B cell (primary cell): ENCODE results near the gene NME7. TPM values are rescaled to one million over a fixed set of nuclear protein-coding genes. Genes with fewer than 3 reads are reported as not detected.
A peak's percentile ranks its signal among the peaks of the same experiment; 100 is the strongest.

ENCODE experiments used
- ATAC-seq: fragments of 200-7000 bp; cut with Tn5 transposase; one replicate; pipeline ENCODE4 v1.10.0; 2021; ENCODE audit warnings: low read depth, mild to moderate bottlenecking, moderate number of reproducible peaks, moderate library complexity
- CTCF ChIA-PET: fragments of 350-600 bp; sonication (Branson Sonifier 250); formaldehyde crosslinking; loops from one replicate; lab custom pipeline; 2021; ENCODE audit warnings: antibody characterized with exemption, inconsistent platforms; lab: Charles Lee
- POLR2A ChIA-PET: fragments of 350-600 bp; sonication (Branson Sonifier 250); formaldehyde crosslinking; loops from one replicate; lab custom pipeline; 2021; ENCODE audit warnings: antibody characterized with exemption; lab: Charles Lee
- DNase-seq: peaks from one replicate; pipeline ENCODE4 v3.0.0; 2013
- H2AFZ ChIP-seq: 2 replicates; pipeline ENCODE4 v1.6.1; 2012; ENCODE audit warnings: mild to moderate bottlenecking, low read depth, low read length; ENCODE audit not compliant: insufficient read depth, poor library complexity, severe bottlenecking
- H3K27ac ChIP-seq, 2 donors: 1 replicate in 1 of 2; 2 replicates in 1 of 2; pipeline ENCODE4 v1.5.1; 2012 to 2013; ENCODE audit warnings: low read length in 2 of 2, mild to moderate bottlenecking in 2 of 2, moderate library complexity in 1 of 2
- H3K27me3 ChIP-seq, 4 experiments: fragments of 200-600 bp in 1 of 4; sonication (generic) in 1 of 4; replicated peaks in 1 of 4; 1 replicate in 2 of 4; 2 replicates in 2 of 4; pipeline versions ENCODE4 v1.6.1 to v1.7.0; 2013 to 2016; ENCODE audit warnings: low read length in 3 of 4, mild to moderate bottlenecking in 2 of 4, mixed read lengths in 1 of 4, moderate library complexity in 1 of 4; ENCODE audit not compliant: insufficient read depth in 4 of 4, control insufficient read depth in 3 of 4; ENCODE audit errors: control extremely low read depth in 1 of 4
- H3K36me3 ChIP-seq, 2 experiments: replicated peaks in 1 of 2; 1 replicate in 1 of 2; 2 replicates in 1 of 2; pipeline versions ENCODE4 v1.6.1 to v1.7.1; 2013; ENCODE audit warnings: low read length in 1 of 2; ENCODE audit not compliant: insufficient read depth in 2 of 2, control insufficient read depth in 1 of 2; ENCODE audit errors: control extremely low read depth in 1 of 2, extremely low read depth in 1 of 2
- H3K4me1 ChIP-seq, 2 donors: fragments of 200-600 bp in 1 of 2; sonication (generic) in 1 of 2; 1 replicate in 1 of 2; 2 replicates in 1 of 2; pipeline versions ENCODE4 v1.5.1 to v1.6.1; 2013 to 2017; ENCODE audit warnings: low read length in 2 of 2; ENCODE audit not compliant: control insufficient read depth in 2 of 2, insufficient read depth in 2 of 2
- H3K4me2 ChIP-seq: replicated peaks from 2 replicates; pipeline ENCODE3; 2012; ENCODE audit warnings: mild to moderate bottlenecking, low read depth, low read length; ENCODE audit not compliant: poor library complexity, severe bottlenecking
- H3K4me3 ChIP-seq, 5 experiments: fragments of 200-600 bp in 1 of 5; sonication (generic) in 1 of 5; 1 replicate in 3 of 5; 2 replicates in 2 of 5; pipeline versions ENCODE4 v1.5.1 to v1.7.0; 2011 to 2016; ENCODE audit warnings: low read length in 4 of 5, mild to moderate bottlenecking in 4 of 5, low read depth in 2 of 5, control low read depth in 1 of 5, moderate library complexity in 1 of 5; ENCODE audit not compliant: insufficient read depth in 1 of 5; ENCODE audit errors: control extremely low read depth in 1 of 5, extremely low read depth in 1 of 5
- H3K79me2 ChIP-seq: fragments of 200-600 bp; sonication (generic); one replicate; pipeline ENCODE4 v1.6.0; 2016; ENCODE audit warnings: low read length; ENCODE audit not compliant: control insufficient read depth, insufficient read depth
- H3K9ac ChIP-seq: fragments of 200-600 bp; sonication (generic); 2 replicates; pipeline ENCODE4 v1.6.1; 2017; ENCODE audit warnings: mild to moderate bottlenecking, low read length, moderate library complexity
- H3K9me3 ChIP-seq, 3 donors: one replicate each; pipeline versions ENCODE4 v1.6.1 to v1.7.1; 2013; ENCODE audit warnings: low read length in 2 of 3; ENCODE audit not compliant: control insufficient read depth in 2 of 3, insufficient read depth in 1 of 3; ENCODE audit errors: control extremely low read depth in 1 of 3
- H4K20me1 ChIP-seq: 2 replicates; pipeline ENCODE4 v1.6.0; 2012; ENCODE audit warnings: mild to moderate bottlenecking, low read length; ENCODE audit not compliant: insufficient read depth, control insufficient read depth, poor library complexity, severe bottlenecking
- H3K27ac Mint-ChIP-seq: one replicate; pipeline ENCODE4 v1.8.0; 2021; ENCODE audit warnings: mixed read lengths
- H3K27me3 Mint-ChIP-seq: one replicate; pipeline ENCODE4 v1.8.0; 2021; ENCODE audit warnings: mixed read lengths
- H3K4me1 Mint-ChIP-seq: one replicate; pipeline ENCODE4 v1.8.0; 2021; ENCODE audit warnings: mixed read lengths
- H3K4me3 Mint-ChIP-seq: one replicate; pipeline ENCODE4 v1.8.0; 2021; ENCODE audit warnings: mixed read lengths
- H3K9me3 Mint-ChIP-seq: one replicate; pipeline ENCODE4 v1.8.0; 2022; ENCODE audit warnings: mixed read lengths; ENCODE audit not compliant: insufficient read depth
- EZH2 ChIP-seq: IDR thresholded peaks from 2 replicates; pipeline ENCODE4 v1.6.1; 2012; ENCODE audit warnings: borderline replicate concordance, low read depth, mild to moderate bottlenecking, moderate library complexity, low read length; ENCODE audit not compliant: insufficient read depth, poor library complexity, severe bottlenecking
- WGBS: methylation state at CpG from one replicate; pipeline ENCODE4 v1.1.5; 2013; ENCODE audit warnings: missing lambda C conversion rate; ENCODE audit not compliant: insufficient coverage; 5-methylcytosine and 5-hydroxymethylcytosine counted together
- intact Hi-C: fragments of 100-400 bp; cut with micrococcal nuclease; formaldehyde crosslinking; loops from one replicate; pipeline ENCODE4 v1.10.0; 2022
- polyA minus RNA-seq: library from RNA; depleted of rRNA, polyadenylated mRNA; stranded (reverse); fragments of >200 nt; gene quantifications from 2 replicates; pipeline ENCODE4 v1.2.3, GENCODE V29; 2012
- polyA plus RNA-seq: library from polyadenylated mRNA; depleted of rRNA; stranded (reverse); fragments of >200 nt; gene quantifications from 2 replicates; pipeline ENCODE4 v1.2.3, GENCODE V29; 2012
- total RNA-seq, 2 donors: library from RNA; stranded (reverse); fragments of 120-200 nt in 1 of 2; gene quantifications; 1 replicate in 1 of 2; 2 replicates in 1 of 2; pipeline versions ENCODE4 v1.2.3 to v1.2.4, GENCODE V29; 2013 to 2022
- TF ChIP-seq, protein P1 (sequence below): fragments of 200-600 bp; IDR thresholded peaks from one replicate; pipeline ENCODE4 v1.8.0; 2022; ENCODE audit warnings: antibody characterized with exemption, mild to moderate bottlenecking

Gene NME7
- 13.1 and 14.3 TPM in 2 replicates for total RNA-seq
- total RNA-seq (2013): 5.9 TPM
- polyA plus RNA-seq: 3.3 and 8.7 TPM in 2 replicates
- 1.7 and 5.9 TPM in 2 replicates for polyA minus RNA-seq

DNA sequence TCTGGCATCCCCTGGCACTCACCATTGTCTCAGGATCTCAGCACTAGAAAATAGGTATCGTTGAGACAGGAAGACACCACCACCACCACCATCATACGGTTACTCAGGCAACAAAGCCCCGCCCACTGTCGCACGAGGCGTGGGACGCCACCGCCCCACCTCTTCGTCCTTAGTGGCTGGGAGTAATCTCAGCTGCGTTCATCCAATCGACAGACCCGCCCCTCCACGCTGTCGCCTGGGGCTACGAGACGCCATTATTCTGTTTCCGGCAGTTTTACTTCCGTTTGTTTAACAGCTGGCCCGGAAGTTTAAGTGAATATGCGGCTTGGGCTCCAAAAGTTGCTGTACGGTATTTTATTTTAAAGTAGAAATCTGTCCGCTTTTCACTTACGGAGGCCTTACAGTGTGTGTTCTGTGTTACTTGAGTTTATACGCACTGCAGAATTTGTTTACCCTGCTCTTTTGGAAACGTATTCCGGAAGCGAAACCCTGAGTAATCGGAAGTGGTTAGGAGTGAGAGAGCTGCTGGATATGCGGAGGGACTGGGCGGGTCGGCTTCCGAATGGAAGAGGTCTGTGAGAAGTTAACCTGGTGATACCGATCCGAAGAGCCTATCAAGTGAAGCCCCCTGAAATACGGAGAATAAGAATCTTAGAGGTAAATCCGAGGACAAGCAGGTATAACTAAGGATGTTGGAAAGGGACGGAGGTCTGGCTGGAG lies at the start of gene NME7, which contains the start of gene BLZF1:
TSS of gene NME7 (minus strand) at position 112 of the 720 bp plus-strand sequence. CDS start at position 25, 87 bp downstream.
TSS of gene BLZF1 (plus strand) at position 510 of the 720 bp plus-strand sequence. CDS start 1,328 bp downstream, outside the sequence.
- Histone ChIP-seq H3K36me3 (no peaks in the 10 kb centered on the region), H3K27ac (peak within 1 kb of the TSS; percentile 66 to 86), H3K9me3 (no peaks in the 10 kb centered on the region), H3K4me1 (peaks cover 6 to 12% of the 10 kb centered on the region in 2 donors), H4K20me1 (no peaks in the 10 kb centered on the region), H3K4me3 (peak within 1 kb of the TSS; percentile 66 to 100 (median 92)), H3K9ac (peak within 1 kb of the TSS; percentile 89), H3K27me3 (no peaks in the 10 kb centered on the region), H3K4me2 (peak within 1 kb of the TSS; percentile 81), H2AFZ (peak within 1 kb of the TSS; percentile 92), H3K79me2 (peaks cover 42% of the 10 kb centered on the region)
- under 1% methylated on average over 29 of the region's 37 CpGs for WGBS
- Mint-ChIP-seq H3K9me3 (no peaks in the 10 kb centered on the region), H3K4me1 (peaks cover 12% of the 10 kb centered on the region), H3K4me3 (peak within 1 kb of the TSS; percentile 42), H3K27me3 (no peaks in the 10 kb centered on the region), H3K27ac (no peak within 1 kb of the TSS)
- ATAC-seq (peak; percentile 99), DNase-seq (peak; percentile 97)
- intact Hi-C loops: loop anchor here (1.0 to 5.0 kb wide), 13 partner anchors 118 to 1431 kb away; partner anchors contain the start of genes ATP1B1, DCAF6, GORAB and KIFAP3
- ChIA-PET CTCF (interaction anchor here (0.5 to 2.0 kb wide), 8 partner anchors 10 to 1196 kb away, joined by 3 to 13 read pairs (median 4); partner anchors contain the start of genes METTL18 and SCYL3), POLR2A (interaction anchor here (0.6 to 1.2 kb wide), 3 partner anchors 526 to 1130 kb away, joined by 3 to 5 read pairs (median 4); partner anchors contain the start of gene SCYL3)
- TF ChIP-seq EZH2: no peak
- TF ChIP-seq, protein P1, sequence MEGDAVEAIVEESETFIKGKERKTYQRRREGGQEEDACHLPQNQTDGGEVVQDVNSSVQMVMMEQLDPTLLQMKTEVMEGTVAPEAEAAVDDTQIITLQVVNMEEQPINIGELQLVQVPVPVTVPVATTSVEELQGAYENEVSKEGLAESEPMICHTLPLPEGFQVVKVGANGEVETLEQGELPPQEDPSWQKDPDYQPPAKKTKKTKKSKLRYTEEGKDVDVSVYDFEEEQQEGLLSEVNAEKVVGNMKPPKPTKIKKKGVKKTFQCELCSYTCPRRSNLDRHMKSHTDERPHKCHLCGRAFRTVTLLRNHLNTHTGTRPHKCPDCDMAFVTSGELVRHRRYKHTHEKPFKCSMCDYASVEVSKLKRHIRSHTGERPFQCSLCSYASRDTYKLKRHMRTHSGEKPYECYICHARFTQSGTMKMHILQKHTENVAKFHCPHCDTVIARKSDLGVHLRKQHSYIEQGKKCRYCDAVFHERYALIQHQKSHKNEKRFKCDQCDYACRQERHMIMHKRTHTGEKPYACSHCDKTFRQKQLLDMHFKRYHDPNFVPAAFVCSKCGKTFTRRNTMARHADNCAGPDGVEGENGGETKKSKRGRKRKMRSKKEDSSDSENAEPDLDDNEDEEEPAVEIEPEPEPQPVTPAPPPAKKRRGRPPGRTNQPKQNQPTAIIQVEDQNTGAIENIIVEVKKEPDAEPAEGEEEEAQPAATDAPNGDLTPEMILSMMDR: no peak

- H3K79me2 ChIP-seq: no peaks in the 10 kb centered on the region
- intact Hi-C loops: no loop called here
- H3K4me3 ChIP-seq: no peak overlapping the region
- no peak overlapping the region for H3K4me2 ChIP-seq
- H2AFZ ChIP-seq: no peak overlapping the region
- ChIA-PET CTCF (no interaction called here), POLR2A (no interaction called here)
- Mint-ChIP-seq H3K9me3 (peaks cover 3% of the 10 kb centered on the region), H3K4me3 (no peak overlapping the region), H3K27me3 (no peaks in the 10 kb centered on the region), H3K4me1 (no peaks in the 10 kb centered on the region), H3K27ac (no peak overlapping the region)
- WGBS: 100% methylated on average over 2 of the region's 2 CpGs
- H3K4me1 ChIP-seq: no peaks in the 10 kb centered on the region
- H3K9ac ChIP-seq: no peak overlapping the region
- H3K36me3 ChIP-seq: no peaks in the 10 kb centered on the region
- H4K20me1 ChIP-seq: no peaks in the 10 kb centered on the region
- no peak for ATAC-seq
- no peaks in the 10 kb centered on the region for H3K9me3 ChIP-seq
- no peak for DNase-seq
- H3K27me3 ChIP-seq: no peaks in the 10 kb centered on the region
- TF ChIP-seq EZH2: no peak
- TF ChIP-seq, protein P1: no peak
- no peak overlapping the region for H3K27ac ChIP-seq
These were observed 47.4 kb upstream of the NME7 start for GRCh38 chr1:169414952-169415351.
